HEK293 (cell line): ENCODE measurements around the gene EGR1.

Experiments
- CTCF ChIA-PET: fragments of 350-600 bp; formaldehyde crosslinking; extraction: SDS; loops from one replicate; lab custom pipeline; 2021; ENCODE audit warnings: antibody characterized with exemption; lab: Yijun Ruan, JAX
- POLR2A ChIA-PET: fragments of 300-600 bp; formaldehyde crosslinking; extraction: SDS; loops from one replicate; lab custom pipeline; 2020; ENCODE audit warnings: antibody characterized with exemption, inconsistent platforms; lab: Yijun Ruan, JAX
- H3K27ac ChIP-seq: fragments of 200-500 bp; sonication (Bioruptor generic); 2 replicates; pipeline ENCODE4 v1.5.1; 2014; ENCODE audit warnings: low read depth, low read length, control low read depth, inconsistent platforms; ENCODE audit errors: extremely low read depth
- H3K36me3 ChIP-seq, 2 experiments: fragments of 200-500 bp in 1 of 2; sonication (Bioruptor generic) in 1 of 2; 1 replicate in 1 of 2; 2 replicates in 1 of 2; pipeline ENCODE4 v1.5.1; 2014 to 2017; ENCODE audit warnings: inconsistent platforms in 2 of 2, low read length in 2 of 2; ENCODE audit not compliant: control insufficient read depth in 2 of 2, insufficient read depth in 1 of 2
- H3K4me1 ChIP-seq: fragments of 200-500 bp; sonication (Bioruptor generic); 2 replicates; pipeline ENCODE4 v1.5.1; 2014; ENCODE audit warnings: mild to moderate bottlenecking, low read length, inconsistent platforms; ENCODE audit not compliant: control insufficient read depth, insufficient read depth
- H3K4me3 ChIP-seq: 2 replicates; pipeline ENCODE4 v1.5.1; 2011; ENCODE audit warnings: low read depth, mild to moderate bottlenecking, control low read depth, low read length, moderate library complexity
- H3K9me3 ChIP-seq: fragments of 200-500 bp; sonication (Bioruptor generic); 2 replicates; pipeline ENCODE4 v1.5.1; 2014; ENCODE audit warnings: low read depth, low read length, inconsistent platforms; ENCODE audit not compliant: control insufficient read depth, insufficient read depth
- GLI4 ChIP-seq: fragments of 450-650 bp; formaldehyde crosslinking; IDR thresholded peaks from 2 replicates; pipeline ENCODE4 v1.5.1; 2016; ENCODE audit warnings: missing biosample characterization, missing genetic modification characterization
- HOXD13 ChIP-seq: sonication (generic); formaldehyde crosslinking; IDR thresholded peaks from 2 replicates; pipeline ENCODE4 v1.8.0; 2022; ENCODE audit warnings: missing genetic modification reagents, borderline replicate concordance
- PATZ1 ChIP-seq: fragments of 450-650 bp; formaldehyde crosslinking; IDR thresholded peaks from 2 replicates; pipeline ENCODE4 v1.5.1; 2016; ENCODE audit warnings: missing biosample characterization, missing genetic modification characterization
- PRDM10 ChIP-seq: fragments of 450-650 bp; formaldehyde crosslinking; IDR thresholded peaks from 2 replicates; pipeline ENCODE4 v1.5.1; 2016; ENCODE audit warnings: missing biosample characterization, missing genetic modification characterization
- RBAK ChIP-seq: fragments of 450-650 bp; formaldehyde crosslinking; IDR thresholded peaks from 2 replicates; pipeline ENCODE4 v1.5.1; 2016; ENCODE audit warnings: missing biosample characterization, missing genetic modification characterization
- ZBTB1 ChIP-seq: fragments of 450-650 bp; formaldehyde crosslinking; IDR thresholded peaks from 2 replicates; pipeline ENCODE4 v1.5.1; 2016; ENCODE audit warnings: missing biosample characterization, missing genetic modification characterization
- ZBTB10 ChIP-seq: fragments of 450-650 bp; formaldehyde crosslinking; IDR thresholded peaks from 2 replicates; pipeline ENCODE4 v1.5.1; 2016; ENCODE audit warnings: missing biosample characterization, missing genetic modification characterization
- ZBTB20 ChIP-seq: fragments of 450-650 bp; formaldehyde crosslinking; IDR thresholded peaks from 2 replicates; pipeline ENCODE4 v1.5.1; 2016; ENCODE audit warnings: missing biosample characterization, missing genetic modification characterization
- ZBTB26 ChIP-seq: fragments of 450-650 bp; formaldehyde crosslinking; optimal IDR thresholded peaks from 2 replicates; pipeline ENCODE3; 2016; ENCODE audit warnings: missing biosample characterization, mild to moderate bottlenecking, missing genetic modification characterization
- ZBTB48 ChIP-seq: fragments of 450-650 bp; formaldehyde crosslinking; IDR thresholded peaks from 2 replicates; pipeline ENCODE4 v1.5.1; 2016; ENCODE audit warnings: missing biosample characterization, missing genetic modification characterization
- ZNF112 ChIP-seq: fragments of 450-650 bp; formaldehyde crosslinking; IDR thresholded peaks from 2 replicates; pipeline ENCODE4 v1.5.0; 2017; ENCODE audit warnings: missing biosample characterization, missing genetic modification characterization
- ZNF132 ChIP-seq: fragments of 450-650 bp; formaldehyde crosslinking; IDR thresholded peaks from 2 replicates; pipeline ENCODE4 v1.5.1; 2017; ENCODE audit warnings: missing biosample characterization, missing genetic modification characterization, borderline replicate concordance
- ZNF133 ChIP-seq: fragments of 450-650 bp; formaldehyde crosslinking; IDR thresholded peaks from 2 replicates; pipeline ENCODE4 v1.5.1; 2016; ENCODE audit warnings: missing biosample characterization, missing genetic modification characterization
- ZNF18 ChIP-seq: fragments of 450-650 bp; formaldehyde crosslinking; IDR thresholded peaks from 2 replicates; pipeline ENCODE4 v1.5.1; 2016; ENCODE audit warnings: missing biosample characterization, missing genetic modification characterization
- ZNF274 ChIP-seq, 2 experiments: fragments of 200-500 bp in 1 of 2; fragments of 450-650 bp in 1 of 2; sonication (Bioruptor generic) in 1 of 2; formaldehyde crosslinking in 1 of 2; IDR thresholded peaks; 2 replicates each; pipeline versions ENCODE4 v1.5.1 to v1.6.1; 2014 to 2016; ENCODE audit warnings: borderline replicate concordance in 1 of 2, inconsistent platforms in 1 of 2, low read length in 1 of 2, missing biosample characterization in 1 of 2, missing genetic modification characterization in 1 of 2
- ZNF311 ChIP-seq: fragments of 450-650 bp; formaldehyde crosslinking; IDR thresholded peaks from 2 replicates; pipeline ENCODE4 v1.5.1; 2017; ENCODE audit warnings: missing biosample characterization, missing genetic modification characterization, borderline replicate concordance
- ZNF37A ChIP-seq: fragments of 450-650 bp; IDR thresholded peaks from 2 replicates; pipeline ENCODE4 v1.5.1; 2018; ENCODE audit warnings: missing biosample characterization, missing genetic modification characterization
- ZNF549 ChIP-seq: fragments of 450-650 bp; IDR thresholded peaks from 2 replicates; pipeline ENCODE4 v1.5.1; 2018; ENCODE audit warnings: missing biosample characterization, missing genetic modification characterization, mild to moderate bottlenecking, inconsistent platforms, moderate library complexity
- ZNF580 ChIP-seq: fragments of 450-650 bp; formaldehyde crosslinking; IDR thresholded peaks from 2 replicates; pipeline ENCODE4 v1.5.1; 2016; ENCODE audit warnings: missing biosample characterization, missing genetic modification characterization
- ZNF629 ChIP-seq: fragments of 450-650 bp; formaldehyde crosslinking; IDR thresholded peaks from 2 replicates; pipeline ENCODE4 v1.5.1; 2017; ENCODE audit warnings: missing biosample characterization, missing genetic modification characterization
- ZSCAN16 ChIP-seq: fragments of 450-650 bp; formaldehyde crosslinking; IDR thresholded peaks from 2 replicates; pipeline ENCODE4 v1.5.1; 2016; ENCODE audit warnings: missing biosample characterization, missing genetic modification characterization

Gene EGR1

GRCh38 chr5:138463419-138464007 is 1.8 kb upstream of the EGR1 start (continued):
- TF ChIP-seq ZBTB1 (tag by site-specific recombination): no peak

- CTCF ChIA-PET: interaction anchor here (0.5 to 6.4 kb wide), 9 partner anchors 9 to 326 kb away, joined by 3 to 57 read pairs (median 7); no protein-coding TSS in a partner anchor
- peaks cover 4% of the 10 kb centered on the region; the same call in 1 of the 2 replicates for H3K4me1 ChIP-seq
- peaks cover 0 to 8% of the 10 kb centered on the region in 2 experiments; a peak in 1 of 3 replicates for H3K36me3 ChIP-seq
- POLR2A ChIA-PET: interaction anchor here (1.0 to 3.4 kb wide), 8 partner anchors 14 to 285 kb away, joined by 3 to 25 read pairs (median 6); partner anchors contain the start of genes ETF1 and KIF20A
- peak overlapping the region; percentile 88 for H3K4me3 ChIP-seq
- peak overlapping the region; percentile 94 for H3K27ac ChIP-seq
- H3K9me3 ChIP-seq: no peaks in the 10 kb centered on the region
- TF ChIP-seq ZBTB48 (tag by site-specific recombination) (0 out of 2 replicates have a peak, but pooled peaks have one; percentile 4), ZNF580 (tag by site-specific recombination) (no peak), ZNF549 (tag by site-specific recombination) (no peak), ZNF132 (tag by site-specific recombination) (no peak), ZNF629 (tag by site-specific recombination) (peak; percentile 58), ZNF274 (IDR thresholded peaks at IDR 0.05; ENCODE audit: low read length) (no peak), ZNF274 (tag by site-specific recombination; IDR thresholded peaks at IDR 0.05; ENCODE audit: borderline replicate concordance) (no peak), HOXD13 (CRISPR knock-in tag) (no peak), ZBTB1 (tag by site-specific recombination) (peak; percentile 80; the same call in 1 of the 2 replicates), ZNF133 (tag by site-specific recombination) (no peak), PRDM10 (tag by site-specific recombination) (no peak), GLI4 (tag by site-specific recombination) (no peak), ZNF37A (no peak), ZNF18 (tag by site-specific recombination) (no peak), ZBTB20 (tag by site-specific recombination) (peak; percentile 96), ZBTB26 (tag by site-specific recombination) (no peak), ZSCAN16 (tag by site-specific recombination) (no peak), RBAK (tag by site-specific recombination) (no peak), ZNF311 (tag by site-specific recombination) (no peak), ZBTB10 (no peak; the same call in 1 of the 2 replicates), ZNF112 (no peak), PATZ1 (tag by site-specific recombination) (peak; percentile 95)
Measured at GRCh38 chr5:138464008-138464387, 1.3 kb upstream of the EGR1 start.
